ENCODE data around the gene C10orf90.

C10orf90 gene

GRCh38 chr10:126669168-126669567 is 1.3 kb downstream of the C10orf90 start:
- Histone ChIP-seq H3K36me3 (ENCODE audit: low read length) (no peaks in the 10 kb centered on the region), H4K20me1 (ENCODE audit: low read depth, low read length) (no peaks in the 10 kb centered on the region), H3K9ac (ENCODE audit: low read length) (no peak overlapping the region), H3F3A (ENCODE audit: insufficient read depth) (no peaks in the 10 kb centered on the region), H3K9me3 (ENCODE audit: insufficient read depth, low read length) (no peaks in the 10 kb centered on the region), H3K27me3 (ENCODE audit: low read length) (no peaks in the 10 kb centered on the region), H2AFZ (ENCODE audit: low read depth, low read length, severe bottlenecking) (no peak overlapping the region), H3K4me2 (ENCODE audit: low read depth, low read length, poor library complexity, severe bottlenecking) (no peak overlapping the region), H3K9me2 (replicated peaks; ENCODE audit: insufficient read depth, low read length) (no peaks in the 10 kb centered on the region), H3K4me3 (ENCODE audit: insufficient read depth, low read length, poor library complexity, severe bottlenecking) (no peak overlapping the region), H3K79me2 (ENCODE audit: insufficient read depth, low read length) (no peaks in the 10 kb centered on the region), H3K27ac (ENCODE audit: low read depth, low read length) (no peak overlapping the region)
- TF ChIP-seq EZH2phosphoT487 (conservative IDR thresholded peaks at IDR 0.05; ENCODE audit: low read length): no peak
- TF ChIP-seq, protein P1, sequence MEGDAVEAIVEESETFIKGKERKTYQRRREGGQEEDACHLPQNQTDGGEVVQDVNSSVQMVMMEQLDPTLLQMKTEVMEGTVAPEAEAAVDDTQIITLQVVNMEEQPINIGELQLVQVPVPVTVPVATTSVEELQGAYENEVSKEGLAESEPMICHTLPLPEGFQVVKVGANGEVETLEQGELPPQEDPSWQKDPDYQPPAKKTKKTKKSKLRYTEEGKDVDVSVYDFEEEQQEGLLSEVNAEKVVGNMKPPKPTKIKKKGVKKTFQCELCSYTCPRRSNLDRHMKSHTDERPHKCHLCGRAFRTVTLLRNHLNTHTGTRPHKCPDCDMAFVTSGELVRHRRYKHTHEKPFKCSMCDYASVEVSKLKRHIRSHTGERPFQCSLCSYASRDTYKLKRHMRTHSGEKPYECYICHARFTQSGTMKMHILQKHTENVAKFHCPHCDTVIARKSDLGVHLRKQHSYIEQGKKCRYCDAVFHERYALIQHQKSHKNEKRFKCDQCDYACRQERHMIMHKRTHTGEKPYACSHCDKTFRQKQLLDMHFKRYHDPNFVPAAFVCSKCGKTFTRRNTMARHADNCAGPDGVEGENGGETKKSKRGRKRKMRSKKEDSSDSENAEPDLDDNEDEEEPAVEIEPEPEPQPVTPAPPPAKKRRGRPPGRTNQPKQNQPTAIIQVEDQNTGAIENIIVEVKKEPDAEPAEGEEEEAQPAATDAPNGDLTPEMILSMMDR (IDR thresholded peaks at IDR 0.05; ENCODE audit: insufficient read depth, low read length, poor library complexity, severe bottlenecking): no peak

GRCh38 chr10:126668505-126668904 is 2.0 kb downstream of the C10orf90 start:
- Histone ChIP-seq H3K27me3 (ENCODE audit: low read length) (no peaks in the 10 kb centered on the region), H4K20me1 (ENCODE audit: low read depth, low read length) (no peaks in the 10 kb centered on the region), H3K9me3 (ENCODE audit: insufficient read depth, low read length) (no peaks in the 10 kb centered on the region), H3F3A (ENCODE audit: insufficient read depth) (no peaks in the 10 kb centered on the region), H2AFZ (ENCODE audit: low read depth, low read length, severe bottlenecking) (no peak overlapping the region), H3K9me2 (replicated peaks; ENCODE audit: insufficient read depth, low read length) (no peaks in the 10 kb centered on the region), H3K36me3 (ENCODE audit: low read length) (no peaks in the 10 kb centered on the region), H3K79me2 (ENCODE audit: insufficient read depth, low read length) (no peaks in the 10 kb centered on the region), H3K9ac (ENCODE audit: low read length) (no peak overlapping the region), H3K4me3 (ENCODE audit: insufficient read depth, low read length, poor library complexity, severe bottlenecking) (no peak overlapping the region), H3K4me2 (ENCODE audit: low read depth, low read length, poor library complexity, severe bottlenecking) (no peak overlapping the region), H3K27ac (ENCODE audit: low read depth, low read length) (no peak overlapping the region)
- TF ChIP-seq, protein P1 (IDR thresholded peaks at IDR 0.05; ENCODE audit: insufficient read depth, low read length, poor library complexity, severe bottlenecking): no peak

DNA sequence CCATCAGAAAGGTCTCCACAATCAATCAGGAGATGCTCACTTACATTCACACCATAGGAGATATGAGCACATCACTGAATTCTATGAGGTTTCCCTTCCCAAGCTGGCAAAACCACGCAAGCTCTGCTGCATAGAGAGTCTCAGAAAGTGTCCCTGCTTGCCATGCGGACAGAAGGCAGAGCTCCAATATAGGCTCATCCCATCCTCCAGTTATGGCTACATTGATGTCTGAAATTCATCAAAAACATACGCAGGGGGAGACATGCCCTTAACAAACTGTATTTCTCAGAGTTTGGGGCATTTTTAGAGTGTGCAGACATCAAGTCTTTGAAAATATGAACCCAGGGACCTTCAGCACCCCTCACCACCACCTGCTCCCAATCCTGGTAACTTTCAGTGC is 2.9 kb downstream of the C10orf90 start:
- no peak overlapping the region for H3K27ac ChIP-seq (ENCODE audit: low read depth, low read length)
- no peaks in the 10 kb centered on the region for H3F3A ChIP-seq (ENCODE audit: insufficient read depth)
- no peak overlapping the region for H3K4me2 ChIP-seq (ENCODE audit: low read depth, low read length, poor library complexity, severe bottlenecking)
- H3K27me3 ChIP-seq (ENCODE audit: low read length): no peaks in the 10 kb centered on the region
- H3K79me2 ChIP-seq (ENCODE audit: insufficient read depth, low read length): no peaks in the 10 kb centered on the region
- H3K9ac ChIP-seq (ENCODE audit: low read length): no peak overlapping the region
- TF ChIP-seq, protein P1 (IDR thresholded peaks at IDR 0.05; ENCODE audit: insufficient read depth, low read length, poor library complexity, severe bottlenecking): no peak
- no peak for TF ChIP-seq EZH2phosphoT487 (conservative IDR thresholded peaks at IDR 0.05; ENCODE audit: low read length)
- no peaks in the 10 kb centered on the region for H3K9me2 ChIP-seq (replicated peaks; ENCODE audit: insufficient read depth, low read length)
- no peak overlapping the region for H3K4me3 ChIP-seq (ENCODE audit: insufficient read depth, low read length, poor library complexity, severe bottlenecking)
- no peak overlapping the region for H2AFZ ChIP-seq (ENCODE audit: low read depth, low read length, severe bottlenecking)
- H3K36me3 ChIP-seq (ENCODE audit: low read length): no peaks in the 10 kb centered on the region
- no peaks in the 10 kb centered on the region for H4K20me1 ChIP-seq (ENCODE audit: low read depth, low read length)
- H3K9me3 ChIP-seq (ENCODE audit: insufficient read depth, low read length): no peaks in the 10 kb centered on the region

GRCh38 chr10:126665207-126665606 is 5.3 kb downstream of the C10orf90 start:
- Histone ChIP-seq H3K79me2 (ENCODE audit: insufficient read depth, low read length) (no peaks in the 10 kb centered on the region), H3K27ac (ENCODE audit: low read depth, low read length) (no peak overlapping the region), H3K9me3 (ENCODE audit: insufficient read depth, low read length) (no peaks in the 10 kb centered on the region), H3K4me3 (ENCODE audit: insufficient read depth, low read length, poor library complexity, severe bottlenecking) (no peak overlapping the region), H3K27me3 (ENCODE audit: low read length) (no peaks in the 10 kb centered on the region), H3K9me2 (replicated peaks; ENCODE audit: insufficient read depth, low read length) (no peaks in the 10 kb centered on the region), H3K36me3 (ENCODE audit: low read length) (no peaks in the 10 kb centered on the region), H3K9ac (ENCODE audit: low read length) (no peak overlapping the region), H2AFZ (ENCODE audit: low read depth, low read length, severe bottlenecking) (no peak overlapping the region), H3F3A (ENCODE audit: insufficient read depth) (no peaks in the 10 kb centered on the region), H3K4me2 (ENCODE audit: low read depth, low read length, poor library complexity, severe bottlenecking) (no peak overlapping the region), H4K20me1 (ENCODE audit: low read depth, low read length) (no peaks in the 10 kb centered on the region)
- TF ChIP-seq, protein P1 (IDR thresholded peaks at IDR 0.05; ENCODE audit: insufficient read depth, low read length, poor library complexity, severe bottlenecking): no peak
- no peak for TF ChIP-seq EZH2phosphoT487 (conservative IDR thresholded peaks at IDR 0.05; ENCODE audit: low read length)

All from SU-DHL-6 (cell line).